ENCODE results near the gene LRRC75A.
A peak's percentile ranks its signal among the peaks of the same experiment; 100 is the strongest.

The LRRC75A gene

GRCh38 chr17:16491703-16492612, at the start of gene LRRC75A:
TSS of gene LRRC75A (minus strand) at chr17:16492193. CDS start at chr17:16491990, 203 bp downstream.
- no peak within 1 kb of the TSS for H2AFZ ChIP-seq (ENCODE audit: low read depth, low read length)
- H3K4me2 ChIP-seq (ENCODE audit: low read length) = no peak within 1 kb of the TSS
- H3K9ac ChIP-seq (ENCODE audit: low read length) = no peak within 1 kb of the TSS
- no peaks in the 10 kb centered on the region for H3K36me3 ChIP-seq (replicated peaks; ENCODE audit: low read depth, low read length)
- H3K4me1 ChIP-seq (ENCODE audit: low read length) = no peaks in the 10 kb centered on the region
- TF ChIP-seq EZH2phosphoT487 (IDR thresholded peaks at IDR 0.05; ENCODE audit: low read depth) (no peak), CTCF (IDR thresholded peaks at IDR 0.05; ENCODE audit: low read depth, low read length) (no peak)
- H3K27me3 ChIP-seq (ENCODE audit: low read depth, low read length) = no peaks in the 10 kb centered on the region
- no peaks in the 10 kb centered on the region for H4K20me1 ChIP-seq (ENCODE audit: insufficient read depth, low read length)
- H3K27ac ChIP-seq (ENCODE audit: low read length) = no peak within 1 kb of the TSS
- no peaks in the 10 kb centered on the region for H3K79me2 ChIP-seq (ENCODE audit: low read length)
- no peak within 1 kb of the TSS for H3K4me3 ChIP-seq (ENCODE audit: low read length)
- no peaks in the 10 kb centered on the region for H3K9me3 ChIP-seq (ENCODE audit: insufficient read depth, low read length)

- no peaks in the 10 kb centered on the region for H3K27me3 ChIP-seq (ENCODE audit: low read depth, low read length)
- H3K27ac ChIP-seq (ENCODE audit: low read length) = no peak overlapping the region
- TF ChIP-seq CTCF (IDR thresholded peaks at IDR 0.05; ENCODE audit: low read depth, low read length) = no peak
- TF ChIP-seq EZH2phosphoT487 (IDR thresholded peaks at IDR 0.05; ENCODE audit: low read depth) = no peak
- no peak overlapping the region for H3K4me2 ChIP-seq (ENCODE audit: low read length)
- H3K36me3 ChIP-seq (replicated peaks; ENCODE audit: low read depth, low read length) = no peaks in the 10 kb centered on the region
- 0 out of 2 replicates have a peak, but pooled peaks cover 4% of the 10 kb centered on the region for H3K4me1 ChIP-seq (ENCODE audit: low read length)
- H3K4me3 ChIP-seq (ENCODE audit: low read length) = no peak overlapping the region
- H3K79me2 ChIP-seq (ENCODE audit: low read length) = no peaks in the 10 kb centered on the region
- H2AFZ ChIP-seq (ENCODE audit: low read depth, low read length) = 0 out of 2 replicates have a peak overlapping the region, but pooled peaks have one; percentile 39
- H4K20me1 ChIP-seq (ENCODE audit: insufficient read depth, low read length) = no peaks in the 10 kb centered on the region
- no peak overlapping the region for H3K9ac ChIP-seq (ENCODE audit: low read length)
- no peaks in the 10 kb centered on the region for H3K9me3 ChIP-seq (ENCODE audit: insufficient read depth, low read length)
These were observed 45.1 kb upstream of the LRRC75A start for GRCh38 chr17:16537130-16537458.

- no peak overlapping the region for H3K4me2 ChIP-seq (ENCODE audit: low read length)
- H2AFZ ChIP-seq (ENCODE audit: low read depth, low read length) = no peak overlapping the region
- no peaks in the 10 kb centered on the region for H3K36me3 ChIP-seq (replicated peaks; ENCODE audit: low read depth, low read length)
- H3K9me3 ChIP-seq (ENCODE audit: insufficient read depth, low read length) = no peaks in the 10 kb centered on the region
- TF ChIP-seq CTCF (IDR thresholded peaks at IDR 0.05; ENCODE audit: low read depth, low read length) (no peak), EZH2phosphoT487 (IDR thresholded peaks at IDR 0.05; ENCODE audit: low read depth) (no peak)
- no peak overlapping the region for H3K27ac ChIP-seq (ENCODE audit: low read length)
- H3K27me3 ChIP-seq (ENCODE audit: low read depth, low read length) = no peaks in the 10 kb centered on the region
- H3K4me3 ChIP-seq (ENCODE audit: low read length) = no peak overlapping the region
- no peaks in the 10 kb centered on the region for H3K79me2 ChIP-seq (ENCODE audit: low read length)
- H3K9ac ChIP-seq (ENCODE audit: low read length) = no peak overlapping the region
- no peaks in the 10 kb centered on the region for H4K20me1 ChIP-seq (ENCODE audit: insufficient read depth, low read length)
- H3K4me1 ChIP-seq (ENCODE audit: low read length) = 0 out of 2 replicates have a peak, but pooled peaks cover 4% of the 10 kb centered on the region
These were observed 42.2 kb upstream of the LRRC75A start for GRCh38 chr17:16534236-16534635.

- no peaks in the 10 kb centered on the region for H3K27me3 ChIP-seq (ENCODE audit: low read depth, low read length)
- no peak overlapping the region for H3K9ac ChIP-seq (ENCODE audit: low read length)
- no peaks in the 10 kb centered on the region for H3K9me3 ChIP-seq (ENCODE audit: insufficient read depth, low read length)
- H3K4me1 ChIP-seq (ENCODE audit: low read length) = 0 out of 2 replicates have a peak, but pooled peaks cover 2% of the 10 kb centered on the region
- no peak overlapping the region for H3K27ac ChIP-seq (ENCODE audit: low read length)
- no peak overlapping the region for H3K4me2 ChIP-seq (ENCODE audit: low read length)
- H2AFZ ChIP-seq (ENCODE audit: low read depth, low read length) = no peak overlapping the region
- no peaks in the 10 kb centered on the region for H4K20me1 ChIP-seq (ENCODE audit: insufficient read depth, low read length)
- H3K79me2 ChIP-seq (ENCODE audit: low read length) = no peaks in the 10 kb centered on the region
- no peaks in the 10 kb centered on the region for H3K36me3 ChIP-seq (replicated peaks; ENCODE audit: low read depth, low read length)
- H3K4me3 ChIP-seq (ENCODE audit: low read length) = no peak overlapping the region
- TF ChIP-seq EZH2phosphoT487 (IDR thresholded peaks at IDR 0.05; ENCODE audit: low read depth) = no peak
- no peak for TF ChIP-seq CTCF (IDR thresholded peaks at IDR 0.05; ENCODE audit: low read depth, low read length)
These were observed 37.9 kb upstream of the LRRC75A start for GRCh38 chr17:16529906-16530305.

All from OCI-LY3 (cell line).